IPS-NIHi11 (cell line): ENCODE measurements around the gene ENAH.
A peak's percentile ranks its signal among the peaks of the same experiment; 100 is the strongest.
"Not testable (repeated sequence)": the region's sequence is repeated elsewhere in the genome, so short reads cannot be mapped to it uniquely, and the experiment has no call there.

ENCODE experiments used
- DNase-seq: peaks from one replicate; pipeline ENCODE4 v3.0.0; 2012; ENCODE audit warnings: mixed read lengths, low spot score

Gene ENAH

DNA sequence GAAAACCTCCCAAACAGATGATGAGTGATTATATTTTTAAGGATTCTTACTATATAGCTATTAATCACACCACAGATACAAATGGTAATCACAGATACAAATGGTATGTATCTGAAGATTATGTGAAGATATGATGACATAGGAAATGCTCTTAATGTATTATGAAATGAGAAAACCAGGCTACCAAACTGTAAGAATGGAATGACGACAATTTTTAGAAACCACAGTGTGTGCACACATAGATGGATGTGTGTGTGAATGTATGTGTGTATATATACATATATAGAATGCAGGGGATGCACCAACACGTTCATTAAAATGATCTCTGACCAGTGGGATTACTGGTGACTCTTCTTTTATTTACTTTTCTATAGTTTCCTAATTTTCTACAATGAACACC, 21.5 kb upstream of the ENAH start:
- no peak for DNase-seq

DNA sequence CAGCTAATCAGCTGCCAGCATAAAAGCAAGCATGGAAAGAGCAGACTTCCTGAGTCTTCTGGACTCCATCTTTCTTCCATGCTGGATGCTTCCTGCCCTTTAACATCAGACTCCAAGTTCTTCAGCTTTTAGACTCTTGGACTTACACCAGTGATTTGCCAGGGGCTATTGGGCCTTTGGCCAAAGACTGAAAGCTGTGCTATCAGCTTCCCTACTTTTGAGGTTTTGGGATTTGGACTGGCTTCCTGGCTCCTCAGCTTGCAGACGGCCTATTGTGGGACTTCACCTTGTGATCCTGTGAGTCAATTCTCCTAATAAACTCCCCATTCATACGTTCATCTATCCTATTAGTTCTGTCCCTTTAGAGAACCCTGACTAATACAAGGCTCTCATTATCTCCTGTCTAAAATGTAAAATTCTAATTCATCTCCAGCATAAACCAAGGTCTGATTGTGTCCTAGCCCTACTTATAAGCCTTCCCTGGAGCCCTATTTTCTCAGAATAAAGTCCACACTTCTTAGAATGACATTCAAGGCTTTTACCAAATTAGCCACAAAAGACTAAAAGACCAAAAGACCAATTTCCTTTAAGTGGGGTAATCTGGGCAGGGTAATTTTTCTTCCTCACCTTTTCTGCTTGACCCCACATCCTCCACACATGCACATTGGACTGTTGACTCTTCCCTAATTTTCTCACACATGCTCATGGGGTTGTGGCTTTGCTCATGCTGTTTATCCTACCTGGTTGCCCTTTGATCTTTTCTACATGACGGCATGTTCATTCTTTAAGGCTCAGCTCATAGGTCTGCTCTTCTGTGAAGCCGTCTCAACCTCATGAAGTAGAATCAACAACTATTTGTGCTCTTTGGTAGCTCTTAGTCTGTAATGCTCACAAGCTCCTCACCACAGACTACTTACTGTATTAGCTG, 18.1 kb upstream of the ENAH start:
- no peak for DNase-seq

- no peak for DNase-seq
Observed at GRCh38 chr1:225670356-225670755, 17.4 kb upstream of the ENAH start.

DNA sequence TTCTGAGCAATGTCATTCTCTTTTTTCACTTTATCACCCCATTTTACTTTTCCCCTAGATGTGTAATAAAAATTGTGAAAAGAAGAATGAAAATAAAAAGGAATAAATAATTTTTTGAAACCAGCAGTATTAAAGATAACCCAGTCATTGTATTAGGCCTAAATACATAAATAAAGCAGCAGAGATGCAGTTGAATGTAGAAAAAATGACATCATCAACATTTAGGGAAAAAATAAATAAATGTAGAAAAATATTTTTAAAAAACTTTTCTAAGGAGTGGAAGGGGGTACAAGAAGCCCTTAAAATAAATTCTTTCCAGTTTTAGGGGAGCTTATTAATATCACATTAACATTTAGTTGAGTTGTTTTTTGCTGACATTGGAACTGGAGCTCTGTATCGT, 15.3 kb upstream of the ENAH start:
- DNase-seq = no peak

DNA sequence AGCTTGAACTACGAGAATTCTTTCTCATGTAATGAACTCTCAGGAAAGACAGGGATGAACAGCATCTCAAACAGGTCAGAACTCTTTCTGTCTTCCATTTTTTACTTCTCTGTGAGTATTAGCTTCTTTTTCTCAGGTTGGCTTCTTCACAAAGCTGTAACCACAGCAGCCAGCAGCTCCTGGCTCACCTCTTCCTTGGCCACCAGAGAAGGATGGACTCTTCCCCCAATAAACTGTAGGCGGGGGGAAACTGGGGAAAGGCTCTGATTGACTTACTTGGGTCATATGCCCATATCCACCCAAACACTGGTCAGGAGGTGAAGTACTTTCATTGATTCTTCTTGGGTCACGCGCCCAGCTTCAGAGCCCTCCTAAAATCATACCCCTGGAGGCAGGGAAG, 14.4 kb upstream of the ENAH start:
- DNase-seq = no peak

DNA sequence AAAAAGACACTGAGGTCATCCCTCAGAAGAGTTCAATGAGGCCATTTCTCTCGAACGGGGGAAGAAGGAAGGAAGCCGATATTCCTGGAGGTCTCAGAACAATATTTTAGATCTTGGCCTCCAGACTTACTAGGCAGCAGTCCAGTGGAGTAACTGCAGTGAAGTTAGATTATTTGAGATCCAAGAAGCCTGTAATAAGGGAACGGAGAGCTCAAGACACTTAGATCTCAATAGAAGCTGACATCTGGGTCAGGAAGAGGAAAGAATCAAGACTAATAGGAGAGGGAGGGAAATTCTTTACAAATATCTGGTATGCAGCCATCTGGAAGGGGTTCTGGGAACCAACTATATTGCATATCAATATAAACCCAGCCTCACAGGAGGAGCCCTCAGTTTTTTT, 13.6 kb upstream of the ENAH start:
- no peak for DNase-seq

DNA sequence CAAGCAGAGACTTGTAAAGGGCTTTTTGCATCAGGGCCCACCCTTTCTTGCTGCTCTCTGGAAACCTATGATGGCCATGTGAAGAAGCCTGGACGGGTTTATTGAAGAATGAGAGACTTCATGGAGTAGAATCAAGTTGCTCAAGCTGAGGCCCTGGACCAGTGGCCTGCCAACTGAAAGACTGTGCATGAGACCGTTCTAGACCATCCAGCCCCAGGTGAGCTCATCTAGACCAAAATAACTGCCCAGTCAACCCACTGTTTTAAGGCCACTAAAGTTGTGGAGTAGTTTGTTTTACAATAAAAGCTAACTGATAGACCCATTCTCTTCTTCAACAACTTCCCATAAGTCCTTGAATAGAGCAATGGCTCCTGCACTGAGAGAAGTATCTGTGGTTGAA, 11.8 kb upstream of the ENAH start:
- no peak for DNase-seq

GRCh38 chr1:225662155-225662554, 9.2 kb upstream of the ENAH start:
- DNase-seq = no peak

GRCh38 chr1:225660544-225660946, 7.6 kb upstream of the ENAH start:
- DNase-seq = no peak

DNA sequence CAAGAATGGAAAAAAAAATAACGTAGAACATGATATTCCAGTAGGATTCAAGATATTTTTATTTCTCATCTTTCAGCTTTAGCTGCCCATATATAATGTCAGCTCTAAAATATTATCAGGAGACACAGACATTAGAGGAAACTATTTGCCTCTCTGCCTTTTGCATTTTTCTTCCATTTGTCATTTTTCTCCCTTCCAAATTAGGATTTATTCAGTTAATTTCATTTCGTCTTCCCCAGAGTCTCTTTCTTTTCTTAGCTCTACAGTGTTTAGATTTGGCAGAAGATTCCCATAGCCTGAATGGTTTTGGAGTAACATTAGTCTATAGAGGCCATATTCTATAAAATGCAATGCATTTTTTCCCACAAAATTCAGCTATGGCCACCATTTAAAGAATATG, 5.1 kb upstream of the ENAH start:
- no peak for DNase-seq

GRCh38 chr1:225657462-225657989, 4.6 kb upstream of the ENAH start:
- DNase-seq = no peak

DNA sequence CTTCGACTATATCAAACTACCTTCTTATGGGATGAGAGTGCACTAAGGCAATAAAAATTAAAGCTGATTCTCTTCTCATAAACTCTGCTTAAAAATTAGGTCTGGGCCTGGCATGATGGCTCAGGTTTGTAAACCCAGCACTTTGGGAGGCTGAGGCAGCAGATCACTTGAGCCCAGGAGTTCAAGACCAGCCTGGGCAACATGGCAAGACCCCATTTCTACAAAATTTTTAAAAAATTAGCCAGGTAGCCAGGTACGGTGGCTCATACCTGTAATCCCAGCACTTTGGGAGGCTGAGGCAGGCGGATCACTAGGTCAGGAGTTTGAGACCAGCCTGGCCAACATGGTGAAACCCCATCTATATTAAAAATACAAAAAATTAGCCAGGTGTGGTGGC, 3.3 kb upstream of the ENAH start:
- DNase-seq = not testable (repeated sequence)

GRCh38 chr1:225655509-225656258, 2.8 kb upstream of the ENAH start:
- DNase-seq = no peak

DNA sequence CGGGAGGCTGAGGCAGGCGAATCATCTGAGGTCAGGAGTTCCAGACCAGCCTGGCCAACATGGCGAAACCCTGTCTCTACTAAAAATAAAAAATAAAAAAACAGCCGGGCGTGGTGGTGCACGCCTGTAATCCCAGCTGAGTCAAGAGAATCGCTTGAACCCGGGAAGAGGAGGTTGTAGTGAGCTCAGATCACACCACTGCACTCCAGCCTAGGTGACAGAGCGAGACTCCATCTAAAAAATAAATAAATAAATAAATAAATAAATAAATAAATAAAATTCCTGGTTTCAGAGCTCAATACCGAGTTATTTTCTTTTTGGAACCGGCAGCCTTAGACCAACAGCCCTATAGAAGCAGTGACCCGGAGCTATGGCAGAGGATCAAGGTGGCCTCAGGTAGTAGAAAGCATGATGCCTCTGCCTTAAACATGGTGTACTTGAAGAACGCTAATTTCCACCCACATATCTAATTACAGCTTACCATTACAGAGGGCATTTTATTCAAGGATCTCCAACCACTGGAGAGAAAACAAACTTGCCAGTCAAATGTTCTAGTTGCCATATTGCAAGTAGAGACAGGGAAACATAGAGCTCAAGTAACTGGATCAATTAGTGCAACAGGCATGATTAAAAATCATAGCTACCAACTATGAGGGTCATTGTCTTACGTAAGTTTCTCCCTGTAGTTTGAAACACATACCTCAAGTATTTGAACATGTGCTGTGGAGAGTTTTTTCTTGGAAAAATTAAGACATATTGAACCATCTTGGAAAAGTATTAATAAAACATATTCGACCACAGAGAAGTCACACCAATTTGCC, 2.0 kb upstream of the ENAH start:
- no peak for DNase-seq

GRCh38 chr1:225654277-225654597, 1.3 kb upstream of the ENAH start:
- no peak for DNase-seq

- DNase-seq = peak; percentile 33
Observed at GRCh38 chr1:225653463-225654276, 747 bp upstream of the ENAH start.

DNA sequence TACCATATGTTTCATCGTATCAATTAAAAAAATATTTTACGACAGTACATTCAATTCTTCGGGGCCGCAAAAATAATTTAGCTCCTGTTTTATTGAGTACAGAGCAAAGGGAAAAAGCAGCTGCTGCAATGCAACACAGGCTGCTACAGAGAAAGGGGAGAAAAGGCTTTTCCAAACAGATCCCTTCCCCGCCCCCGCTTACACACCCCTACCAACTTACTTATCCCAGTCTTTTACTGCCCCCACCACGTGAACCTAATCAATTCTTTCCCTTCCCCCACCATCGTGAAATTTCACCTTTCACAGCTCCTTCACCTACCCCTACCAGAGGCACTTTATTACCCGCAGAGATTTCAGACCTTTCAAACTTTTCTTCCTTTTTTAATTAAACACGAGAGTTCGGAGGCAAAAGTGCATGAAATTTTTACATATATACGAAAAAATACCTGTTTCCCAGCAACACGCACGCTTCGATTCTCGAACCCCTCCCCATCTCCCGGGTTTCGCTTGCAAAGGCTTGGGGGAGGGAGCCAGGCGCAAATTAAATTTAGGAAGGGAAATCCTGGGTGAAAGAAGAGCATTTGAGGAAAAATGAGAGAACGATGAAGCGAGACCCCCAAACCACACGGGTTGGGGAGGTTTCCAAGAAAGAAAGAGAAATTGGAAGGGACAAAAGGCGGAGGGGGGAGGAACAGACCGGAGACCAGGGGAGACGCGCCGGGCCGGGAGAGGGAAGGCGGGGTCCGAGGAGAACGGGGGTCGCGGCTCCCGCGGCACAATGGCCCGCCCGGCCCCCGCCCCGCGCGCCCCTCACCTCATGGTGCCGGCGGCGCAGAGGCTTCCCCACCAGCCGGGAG, 823 bp downstream of the ENAH start:
- peak; percentile 55 for DNase-seq

DNA sequence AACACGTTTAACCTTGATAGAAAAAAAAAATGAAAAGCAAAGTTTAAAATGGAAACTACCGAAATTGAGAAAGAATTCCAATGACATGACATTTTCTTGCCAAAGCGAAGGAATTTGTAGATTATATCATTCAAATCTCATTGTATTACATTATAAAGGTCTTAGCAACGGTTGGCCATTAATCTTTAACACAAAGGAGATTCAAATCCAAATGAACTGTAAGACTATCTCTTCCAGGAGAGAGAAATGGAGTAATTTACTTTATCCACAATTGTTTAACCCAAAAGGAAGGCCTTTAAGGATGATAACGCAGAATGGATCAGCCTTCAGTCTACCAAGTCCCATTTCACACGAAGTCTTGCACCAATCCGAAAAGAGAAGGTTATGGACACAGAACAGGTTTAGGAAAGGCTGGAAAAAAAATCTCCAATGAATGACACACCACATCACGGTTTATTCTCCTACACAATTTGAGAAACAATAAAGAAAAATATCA, 1.5 kb downstream of the ENAH start:
- no peak for DNase-seq

DNA sequence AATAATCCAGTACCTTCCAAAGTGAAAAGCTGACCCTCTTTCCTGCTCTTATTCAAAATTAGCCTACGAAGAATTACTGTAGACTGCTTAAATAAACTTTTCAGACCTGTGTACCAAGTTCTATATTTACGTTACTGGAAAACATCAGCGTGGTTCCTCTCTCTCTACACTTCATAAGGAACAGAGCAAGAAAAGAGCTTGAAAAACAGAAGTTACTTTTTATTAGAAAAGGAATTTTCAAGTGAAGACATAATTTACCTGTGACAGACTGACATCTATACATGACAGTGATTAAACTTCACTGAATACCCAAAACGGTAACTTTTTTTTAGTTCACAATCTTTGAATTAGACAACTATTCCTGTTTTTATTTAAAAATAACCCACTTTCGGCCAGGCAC, 2.7 kb downstream of the ENAH start:
- no peak for DNase-seq

- DNase-seq = no peak
Observed at GRCh38 chr1:225645194-225645895, 7.6 kb downstream of the ENAH start.
